Stomach (tissue), 9 donors: ENCODE data around the gene OR4D6. TPM values are rescaled to one million over a fixed set of nuclear protein-coding genes. Genes with fewer than 3 reads are reported as not detected.

Experiments used
- DNase-seq, 2 donors: peaks; one replicate each; pipeline versions ENCODE4 v3.0.0 to v3.0.0-alpha.2; 2013 to 2019
- H3K27ac ChIP-seq, 5 donors: fragments of 200-600 bp in 4 of 5; sonication (generic) in 4 of 5; one replicate each; pipeline ENCODE4 v1.5.1; 2013 to 2019; ENCODE audit warnings: mild to moderate bottlenecking in 1 of 5, moderate library complexity in 1 of 5
- H3K27me3 ChIP-seq, 3 donors: fragments of 200-600 bp; sonication (generic); one replicate each; pipeline ENCODE4 v1.5.1; 2017 to 2019; ENCODE audit warnings: mixed run types in 1 of 3
- H3K36me3 ChIP-seq, 4 donors: fragments of 200-600 bp; sonication (generic); 1 replicate in 3 of 4; 2 replicates in 1 of 4; pipeline ENCODE4 v1.5.1; 2016 to 2019
- H3K4me1 ChIP-seq, 4 donors: fragments of 200-600 bp; sonication (generic); one replicate each; pipeline ENCODE4 v1.5.1; 2016 to 2019
- H3K4me3 ChIP-seq, 4 donors: fragments of 200-600 bp; sonication (generic) in 3 of 4; one replicate each; pipeline ENCODE4 v1.5.1; 2016 to 2019; ENCODE audit warnings: mild to moderate bottlenecking in 1 of 4
- H3K9me3 ChIP-seq, 4 donors: fragments of 200-600 bp; sonication (generic); one replicate each; pipeline ENCODE4 v1.5.1; 2016 to 2019
- EP300 ChIP-seq: sonication (generic); formaldehyde crosslinking; IDR thresholded peaks from one replicate; pipeline ENCODE4 v1.6.1; 2017; ENCODE audit warnings: antibody characterized with exemption
- POLR2A ChIP-seq, 4 donors: fragments of 450-650 bp; IDR thresholded peaks; one replicate each; pipeline ENCODE4 v1.6.1; 2016; ENCODE audit warnings: antibody characterized with exemption in 4 of 4, control low read depth in 2 of 4, mild to moderate bottlenecking in 1 of 4, moderate library complexity in 1 of 4
- POLR2AphosphoS5 ChIP-seq, 3 donors: sonication (generic); formaldehyde crosslinking; IDR thresholded peaks; one replicate each; pipeline ENCODE4 v1.6.1; 2016; ENCODE audit warnings: antibody characterized with exemption in 3 of 3
- WGBS, 5 donors: extraction: QIAGEN DNeasy Blood & Tissue Kit in 3 of 5; methylation state at CpG; one replicate each; pipeline versions ENCODE4 v1.1.5 to v1.1.7; 2013 to 2018; 5-methylcytosine and 5-hydroxymethylcytosine counted together
- intact Hi-C: fragments of 100-400 bp; cut with DNase I; formaldehyde crosslinking; loops from one replicate; pipeline ENCODE4 v1.15.1; 2023; ENCODE audit warnings: low total_unique reads
- polyA plus RNA-seq, 3 donors: library from polyadenylated mRNA; stranded (reverse); fragments of 200-250 nt; gene quantifications; one replicate each; pipeline ENCODE4 v1.2.3, GENCODE V29; 2013
- total RNA-seq, 5 donors: library from RNA; depleted of rRNA; stranded (reverse); fragments of >200 nt; gene quantifications; one replicate each; pipeline versions ENCODE4 v1.1.0 to v1.2.3, GENCODE V29; 2014 to 2016
- TF ChIP-seq, protein P1 (sequence below), 7 experiments: fragments of 450-650 bp in 4 of 7; fragments of 200-600 bp in 3 of 7; sonication (generic) in 3 of 7; IDR thresholded peaks; one replicate each; pipeline ENCODE4 v1.5.1; 2016 to 2019; ENCODE audit warnings: antibody characterized with exemption in 7 of 7, control low read depth in 2 of 7, mild to moderate bottlenecking in 1 of 7
- donor health status: healthy with polysubstance abuse.
- donor health status: Bipolar disorder and iron deficiency.
- donor health status: healthy.

The OR4D6 gene
- total and polyA plus RNA-seq, 8 donors, result not detected

- Histone ChIP-seq H3K9me3 (no peaks in the 10 kb centered on the region), H3K4me3 (no peak overlapping the region), H3K27ac (no peak overlapping the region), H3K4me1 (no peaks in the 10 kb centered on the region), H3K27me3 (no peaks in the 10 kb centered on the region), H3K36me3 (no peaks in the 10 kb centered on the region)
- intact Hi-C loops, result no loop called here
- peak in 1 of 2 donors; percentile 10 for DNase-seq
- 62 to 70% (median 67%) methylated on average over 5 of the region's 5 CpGs for WGBS, 5 donors
- TF ChIP-seq POLR2A (IDR thresholded peaks at IDR 0.05) (no peak), EP300 (no peak), POLR2AphosphoS5 (IDR thresholded peaks at IDR 0.05) (no peak)
- TF ChIP-seq, protein P1, sequence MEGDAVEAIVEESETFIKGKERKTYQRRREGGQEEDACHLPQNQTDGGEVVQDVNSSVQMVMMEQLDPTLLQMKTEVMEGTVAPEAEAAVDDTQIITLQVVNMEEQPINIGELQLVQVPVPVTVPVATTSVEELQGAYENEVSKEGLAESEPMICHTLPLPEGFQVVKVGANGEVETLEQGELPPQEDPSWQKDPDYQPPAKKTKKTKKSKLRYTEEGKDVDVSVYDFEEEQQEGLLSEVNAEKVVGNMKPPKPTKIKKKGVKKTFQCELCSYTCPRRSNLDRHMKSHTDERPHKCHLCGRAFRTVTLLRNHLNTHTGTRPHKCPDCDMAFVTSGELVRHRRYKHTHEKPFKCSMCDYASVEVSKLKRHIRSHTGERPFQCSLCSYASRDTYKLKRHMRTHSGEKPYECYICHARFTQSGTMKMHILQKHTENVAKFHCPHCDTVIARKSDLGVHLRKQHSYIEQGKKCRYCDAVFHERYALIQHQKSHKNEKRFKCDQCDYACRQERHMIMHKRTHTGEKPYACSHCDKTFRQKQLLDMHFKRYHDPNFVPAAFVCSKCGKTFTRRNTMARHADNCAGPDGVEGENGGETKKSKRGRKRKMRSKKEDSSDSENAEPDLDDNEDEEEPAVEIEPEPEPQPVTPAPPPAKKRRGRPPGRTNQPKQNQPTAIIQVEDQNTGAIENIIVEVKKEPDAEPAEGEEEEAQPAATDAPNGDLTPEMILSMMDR (IDR thresholded peaks at IDR 0.05), result no peak
Measured at GRCh38 chr11:59417023-59417422, 39.7 kb upstream of the OR4D6 start.

GRCh38 chr11:59418156-59418555 lies 38.6 kb upstream of the OR4D6 start:
- Histone ChIP-seq H3K4me1 (no peaks in the 10 kb centered on the region), H3K27me3 (no peaks in the 10 kb centered on the region), H3K4me3 (no peak overlapping the region), H3K27ac (no peak overlapping the region), H3K36me3 (no peaks in the 10 kb centered on the region), H3K9me3 (no peaks in the 10 kb centered on the region)
- no peak for DNase-seq
- TF ChIP-seq, protein P1 (IDR thresholded peaks at IDR 0.05), result no peak
- TF ChIP-seq POLR2AphosphoS5 (IDR thresholded peaks at IDR 0.05) (no peak), POLR2A (IDR thresholded peaks at IDR 0.05) (no peak), EP300 (no peak)
- 62 to 80% (median 75%) methylated on average over 2 of the region's 2 CpGs for WGBS, 5 donors
- intact Hi-C loops, result no loop called here

GRCh38 chr11:59423835-59424234 lies 32.9 kb upstream of the OR4D6 start:
- H3K9me3 ChIP-seq, result no peaks in the 10 kb centered on the region
- 61 to 74% (median 68%) methylated on average over 2 of the region's 2 CpGs for WGBS, 5 donors
- H3K36me3 ChIP-seq, result no peaks in the 10 kb centered on the region
- DNase-seq, result no peak
- TF ChIP-seq POLR2AphosphoS5 (IDR thresholded peaks at IDR 0.05), result no peak
- TF ChIP-seq POLR2A (IDR thresholded peaks at IDR 0.05), result no peak
- TF ChIP-seq, protein P1 (IDR thresholded peaks at IDR 0.05), result no peak
- no peak for TF ChIP-seq EP300
- H3K27ac ChIP-seq, result no peak overlapping the region
- H3K4me1 ChIP-seq, result no peaks in the 10 kb centered on the region
- intact Hi-C loops, result no loop called here
- no peak overlapping the region for H3K4me3 ChIP-seq
- H3K27me3 ChIP-seq, result no peaks in the 10 kb centered on the region

GRCh38 chr11:59425131-59425530 lies 31.6 kb upstream of the OR4D6 start:
- Histone ChIP-seq H3K27me3 (no peaks in the 10 kb centered on the region), H3K4me3 (no peak overlapping the region), H3K9me3 (no peaks in the 10 kb centered on the region), H3K27ac (no peak overlapping the region), H3K36me3 (no peaks in the 10 kb centered on the region), H3K4me1 (no peaks in the 10 kb centered on the region)
- intact Hi-C loops, result no loop called here
- TF ChIP-seq, protein P1 (IDR thresholded peaks at IDR 0.05), result no peak
- no peak for TF ChIP-seq POLR2A (IDR thresholded peaks at IDR 0.05)
- no peak for TF ChIP-seq EP300
- no peak for TF ChIP-seq POLR2AphosphoS5 (IDR thresholded peaks at IDR 0.05)
- 51 to 63% (median 57%) methylated on average over 4 of the region's 4 CpGs for WGBS, 5 donors
- DNase-seq, result no peak
